GM20431 (cell line): ENCODE measurements around the gene RNF157.

Source experiments
- in situ Hi-C: fragments of 300-500 bp; cut with MseI, MboI; formaldehyde crosslinking; loops from one replicate; pipeline ENCODE4 v1.15.0; 2020; ENCODE audit warnings: low sequenced_read_pairs; ENCODE audit not compliant: unreplicated experiment

The RNF157 gene

GRCh38 chr17:76107509-76107908, 132.8 kb downstream of the RNF157 start:
- in situ Hi-C loops, result no loop called here

DNA sequence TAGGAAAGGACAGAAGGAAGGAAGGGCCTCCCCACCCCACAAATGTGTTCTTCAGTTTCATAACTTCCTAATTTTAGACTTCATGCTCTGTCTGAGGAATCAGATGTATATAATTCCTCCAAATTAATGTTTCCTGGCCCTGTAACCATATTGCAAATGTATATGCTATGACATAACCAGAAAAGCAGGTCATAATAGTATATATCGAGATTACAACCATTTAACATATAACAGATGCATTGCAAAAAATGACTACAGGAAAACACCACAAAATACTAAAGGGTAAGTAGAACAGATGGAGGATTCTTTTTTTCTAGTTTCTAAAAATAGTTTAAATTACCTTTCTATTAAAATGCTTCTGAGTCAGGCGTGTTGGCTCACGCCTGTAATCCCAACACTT, 133.6 kb downstream of the RNF157 start:
- in situ Hi-C loops, result no loop called here

- in situ Hi-C loops, result no loop called here
Observed at GRCh38 chr17:76104896-76105231, 135.4 kb downstream of the RNF157 start.

- in situ Hi-C loops, result no loop called here
Observed at GRCh38 chr17:76104140-76104895, 136.0 kb downstream of the RNF157 start.

GRCh38 chr17:76103274-76104139, 136.8 kb downstream of the RNF157 start, which contains the start of gene EXOC7:
TSS of gene EXOC7 (minus strand) at chr17:76103787. CDS start at chr17:76103692, 95 bp downstream.
- in situ Hi-C loops, result no loop called here

- in situ Hi-C loops, result no loop called here
Observed at GRCh38 chr17:76102944-76103273, 137.4 kb downstream of the RNF157 start.

- in situ Hi-C loops, result no loop called here
Observed at GRCh38 chr17:76097716-76098295, 142.5 kb downstream of the RNF157 start.

DNA sequence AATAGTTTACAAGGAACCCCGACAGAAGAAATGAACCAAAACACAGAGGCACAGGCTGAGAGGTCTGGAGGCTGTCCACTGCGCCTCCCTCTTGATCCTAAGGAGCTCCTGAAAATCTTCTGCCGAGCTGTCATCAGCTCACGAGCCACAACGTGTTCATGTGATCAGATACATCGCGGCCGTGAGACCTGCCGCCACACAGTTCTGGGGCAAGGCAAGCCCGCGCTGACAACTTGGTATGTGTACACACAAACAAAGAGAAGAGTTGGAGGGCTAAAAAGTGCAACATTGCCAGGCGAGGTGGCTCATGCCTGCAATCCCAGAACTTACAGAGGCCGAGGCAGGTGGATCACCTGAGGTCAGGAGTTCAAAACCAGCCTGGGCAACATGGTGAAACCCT, 144.3 kb downstream of the RNF157 start:
- in situ Hi-C loops, result no loop called here

DNA sequence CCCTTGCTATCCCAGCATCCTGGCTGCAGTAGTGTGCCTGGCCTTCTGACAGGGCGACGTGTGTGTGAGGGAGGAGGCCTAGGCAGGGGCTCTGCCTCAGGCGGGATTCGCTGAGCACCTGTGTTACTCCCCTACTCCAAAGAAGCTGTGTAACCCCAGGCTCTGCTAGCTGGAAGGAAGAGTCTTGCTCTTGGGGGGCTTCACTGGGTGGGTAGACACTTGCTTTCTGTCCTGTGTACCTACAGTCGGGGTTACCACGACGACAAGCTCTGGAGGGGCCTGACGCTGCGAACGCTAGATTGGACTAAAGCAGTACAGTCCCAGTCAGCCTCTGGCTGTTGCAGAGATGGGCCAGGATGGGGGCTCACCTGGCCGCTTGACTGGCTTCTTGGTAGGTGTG, 146.2 kb downstream of the RNF157 start:
- in situ Hi-C loops, result no loop called here

GRCh38 chr17:76092526-76093413, 147.5 kb downstream of the RNF157 start:
- in situ Hi-C loops, result no loop called here
